A549 (cell line): Measurements from ENCODE around the gene NGEF. TPM values are rescaled to one million over a fixed set of nuclear protein-coding genes. Genes with fewer than 3 reads are reported as not detected.

Experiments used
- ATAC-seq, 2 experiments: fragments of 200-7000 bp in 1 of 2; fragments of >200 bp in 1 of 2; cut with Nextera tagmentation in 1 of 2; cut with Tn5 transposase in 1 of 2; 3 replicates each; pipeline versions ENCODE4 v1.8.0 to v1.9.1; 2018 to 2020; ENCODE audit warnings: mild to moderate bottlenecking in 1 of 2, moderate library complexity in 1 of 2
- CTCF ChIA-PET: fragments of 300-600 bp; sonication (Branson Sonifier 250); formaldehyde crosslinking; extraction: SDS; loops from one replicate; lab custom pipeline; 2021; ENCODE audit warnings: antibody characterized with exemption, inconsistent platforms; lab: Yijun Ruan, JAX
- POLR2A ChIA-PET: fragments of 350-600 bp; formaldehyde crosslinking; extraction: SDS; loops from one replicate; lab custom pipeline; 2021; ENCODE audit warnings: antibody characterized with exemption, inconsistent platforms; lab: Yijun Ruan, JAX
- DNase-seq, 2 experiments: peaks; one replicate each; pipeline versions ENCODE4 v3.0.0 to v3.0.0-alpha.2; 2011 to 2016; ENCODE audit warnings: low read depth in 1 of 2, low spot score in 1 of 2
- FAIRE-seq: peaks from 2 replicates; lab custom pipeline; 2011; peaks lifted over from hg19 to GRCh38; lab: Jason Lieb, UNC
- H3K27ac ChIP-seq, 2 experiments: fragments of >200 bp; sonication (Bioruptor Twin); formaldehyde crosslinking; 3 replicates each; pipeline ENCODE4 v1.5.1; 2016 to 2017
- H3K4me1 ChIP-seq: fragments of >200 bp; sonication (Bioruptor Twin); formaldehyde crosslinking; 3 replicates; pipeline ENCODE4 v1.6.1; 2016
- H3K4me2 ChIP-seq: fragments of >200 bp; sonication (Bioruptor Twin); formaldehyde crosslinking; 3 replicates; pipeline ENCODE4 v1.6.1; 2016
- H3K4me3 ChIP-seq: fragments of >200 bp; sonication (Bioruptor Twin); formaldehyde crosslinking; 3 replicates; pipeline ENCODE4 v1.5.1; 2016
- H3K9me3 ChIP-seq: fragments of >200 bp; sonication (Bioruptor Twin); formaldehyde crosslinking; 3 replicates; pipeline ENCODE4 v1.6.1; 2016
- BHLHE40 ChIP-seq: IDR thresholded peaks from 2 replicates; pipeline ENCODE4 v1.6.1; 2012; ENCODE audit warnings: low read depth, low read length, inconsistent platforms
- CBX8 ChIP-seq: fragments of 200-600 bp; sonication (generic); IDR thresholded peaks from 2 replicates; pipeline ENCODE4 v1.6.1; 2016
- CHD4 ChIP-seq: fragments of 200-600 bp; sonication (generic); IDR thresholded peaks from 2 replicates; pipeline ENCODE4 v1.6.1; 2016; ENCODE audit warnings: antibody characterized with exemption, mild to moderate bottlenecking, borderline replicate concordance
- EHMT2 ChIP-seq: fragments of 200-600 bp; sonication (generic); IDR thresholded peaks from 2 replicates; pipeline ENCODE4 v1.6.1; 2016; ENCODE audit warnings: antibody characterized with exemption, low read depth, mild to moderate bottlenecking, moderate library complexity
- EP300 ChIP-seq, 2 experiments: fragments of >200 bp; sonication (Bioruptor Twin); formaldehyde crosslinking; IDR thresholded peaks; 2 replicates in 1 of 2; 3 replicates in 1 of 2; pipeline ENCODE4 v1.6.1; 2016 to 2017
- ESRRA ChIP-seq: fragments of 150-350 bp; IDR thresholded peaks from 2 replicates; pipeline ENCODE4 v1.6.1; 2014; ENCODE audit warnings: mild to moderate bottlenecking, low read length, borderline replicate concordance
- FOSB ChIP-seq: fragments of 250-450 bp; sonication (Bioruptor Pico); IDR thresholded peaks from 2 replicates; pipeline ENCODE4 v1.5.0; 2020; ENCODE audit warnings: mild to moderate bottlenecking, moderate library complexity
- GATA3 ChIP-seq: IDR thresholded peaks from 2 replicates; pipeline ENCODE4 v1.6.1; 2012; ENCODE audit warnings: borderline replicate concordance
- HDAC2 ChIP-seq: fragments of 200-600 bp; sonication (generic); IDR thresholded peaks from 2 replicates; pipeline ENCODE4 v1.6.1; 2016
- HOXB13 ChIP-seq: fragments of 250-450 bp; sonication (Bioruptor Pico); IDR thresholded peaks from 2 replicates; pipeline ENCODE4 v1.5.0; 2020; ENCODE audit warnings: low read depth, mild to moderate bottlenecking, moderate library complexity
- JUNB ChIP-seq: fragments of >200 bp; sonication (Bioruptor Twin); formaldehyde crosslinking; IDR thresholded peaks from 2 replicates; pipeline ENCODE4 v1.6.1; 2016
- PHF8 ChIP-seq: fragments of 200-600 bp; sonication (generic); IDR thresholded peaks from 2 replicates; pipeline ENCODE4 v1.6.1; 2016; ENCODE audit warnings: low read depth, mild to moderate bottlenecking, antibody characterized with exemption, moderate library complexity, borderline replicate concordance
- POLR2A ChIP-seq: IDR thresholded peaks from 2 replicates; pipeline ENCODE4 v1.6.1; 2012; ENCODE audit warnings: mild to moderate bottlenecking, low read length
- POLR2AphosphoS2 ChIP-seq: conservative IDR thresholded peaks from 2 replicates; pipeline ENCODE4 v1.6.1; 2012; ENCODE audit warnings: low read length, improper control_type of control experiment, inconsistent platforms
- RAD21 ChIP-seq, 2 experiments: fragments of >200 bp in 1 of 2; sonication (Bioruptor Twin) in 1 of 2; formaldehyde crosslinking in 1 of 2; IDR thresholded peaks in 1 of 2; conservative IDR thresholded peaks in 1 of 2; 2 replicates in 1 of 2; 3 replicates in 1 of 2; pipeline ENCODE4 v1.6.1; 2012 to 2018; ENCODE audit warnings: inconsistent platforms in 1 of 2
- RCOR1 ChIP-seq: fragments of 150-350 bp; IDR thresholded peaks from 2 replicates; pipeline ENCODE4 v1.6.1; 2014; ENCODE audit warnings: antibody characterized with exemption, low read length, low read depth
- SMC3 ChIP-seq: fragments of >200 bp; sonication (Bioruptor Twin); formaldehyde crosslinking; IDR thresholded peaks from 3 replicates; pipeline ENCODE4 v1.6.1; 2018; ENCODE audit warnings: inconsistent platforms
- ZSCAN20 ChIP-seq: fragments of 250-450 bp; sonication (Bioruptor Pico); IDR thresholded peaks from 2 replicates; pipeline ENCODE4 v1.8.0; 2022; ENCODE audit warnings: mild to moderate bottlenecking, moderate library complexity
- WGBS: methylation state at CpG from one replicate; pipeline ENCODE4 v1.1.6; 2017; ENCODE audit errors: missing lambda C conversion rate; 5-methylcytosine and 5-hydroxymethylcytosine counted together
- polyA plus RNA-seq, 4 experiments: library from polyadenylated mRNA; depleted of rRNA in 3 of 4; stranded (reverse); fragments of >200 nt; fragmentation: RNase III in 1 of 4; extraction: RNeasy Plus Mini Kit Qiagen cat#74134 plus additional on column Dnase treatment in 1 of 4; gene quantifications; 2 replicates in 3 of 4; 3 replicates in 1 of 4; pipeline ENCODE4 v1.2.3, GENCODE V29; 2011 to 2017
- TF ChIP-seq, protein P1 (sequence below): fragments of >200 bp; sonication (Bioruptor Twin); formaldehyde crosslinking; IDR thresholded peaks from 3 replicates; pipeline ENCODE4 v1.5.1; 2016
- TF ChIP-seq, protein P2 (sequence below): fragments of 250-450 bp; sonication (Bioruptor Pico); IDR thresholded peaks from 2 replicates; pipeline ENCODE4 v1.5.0; 2020; ENCODE audit warnings: low read depth, mild to moderate bottlenecking, moderate library complexity
- TF ChIP-seq, protein P3 (sequence below): IDR thresholded peaks from 2 replicates; pipeline ENCODE4 v1.6.1; 2012
- TF ChIP-seq, protein P4 (sequence below): IDR thresholded peaks from 2 replicates; pipeline ENCODE4 v1.6.1; 2012; ENCODE audit warnings: low read depth, borderline replicate concordance
- TF ChIP-seq, protein P5 (sequence below): fragments of >200 bp; sonication (Bioruptor Twin); formaldehyde crosslinking; IDR thresholded peaks from 2 replicates; pipeline ENCODE4 v1.6.1; 2016

NGEF gene
- polyA plus RNA-seq, 2 of the 4 experiments (the other 2 are of a cell fraction), result 8.1 to 9.7 TPM

DNA sequence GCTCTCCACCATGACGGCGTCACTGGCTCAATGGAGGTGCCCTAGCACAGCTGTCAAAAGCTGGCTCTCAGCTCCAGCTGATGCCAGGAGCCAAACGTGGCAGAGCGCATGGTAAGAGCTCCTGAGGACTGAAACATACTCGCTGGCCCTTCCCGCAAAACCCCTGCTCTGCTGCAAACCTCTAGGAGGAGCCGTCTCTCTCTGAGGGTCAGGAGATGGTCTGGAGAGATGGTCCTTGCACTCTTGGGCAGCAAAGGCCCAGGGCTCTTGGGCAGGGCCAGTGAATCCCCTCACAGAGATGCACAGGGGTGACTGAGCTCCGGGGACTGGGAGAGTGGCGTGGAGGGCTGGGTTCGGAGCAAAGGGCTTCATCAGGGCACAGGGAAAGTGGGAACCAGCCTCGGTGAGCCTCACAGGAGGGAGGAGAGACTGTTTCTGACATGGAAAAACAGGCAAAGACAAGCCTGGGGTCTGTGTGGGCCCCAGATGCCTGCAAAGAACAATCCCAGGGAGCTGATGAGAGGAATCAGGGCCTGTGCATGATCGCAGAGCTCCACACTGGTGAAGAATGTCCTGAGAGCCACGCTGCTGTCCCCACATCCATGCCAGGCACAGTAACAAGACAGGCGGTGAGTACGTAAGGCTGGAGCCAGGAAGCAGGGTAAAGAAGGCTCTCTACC lies 125.7 kb downstream of the NGEF start:
- FAIRE-seq, result no peak
- WGBS, result 80% methylated on average over 15 of the region's 15 CpGs
- ChIA-PET CTCF (interaction anchor here (0.8 to 1.7 kb wide), 10 partner anchors 8 to 365 kb away, joined by 3 to 6 read pairs (median 3); partner anchors contain the start of genes ATG16L1 and INPP5D), POLR2A (no interaction called here)
- peak overlapping the region in 1 of 2 experiments; percentile 43; a peak in 3 of 6 replicates for H3K27ac ChIP-seq
- DNase-seq, result peak in 1 of 2 experiments; percentile 43
- ATAC-seq, result peak; percentile 32 to 63; a peak in 5 of 6 replicates
- H3K4me3 ChIP-seq, result no peak overlapping the region
- TF ChIP-seq, protein P1, sequence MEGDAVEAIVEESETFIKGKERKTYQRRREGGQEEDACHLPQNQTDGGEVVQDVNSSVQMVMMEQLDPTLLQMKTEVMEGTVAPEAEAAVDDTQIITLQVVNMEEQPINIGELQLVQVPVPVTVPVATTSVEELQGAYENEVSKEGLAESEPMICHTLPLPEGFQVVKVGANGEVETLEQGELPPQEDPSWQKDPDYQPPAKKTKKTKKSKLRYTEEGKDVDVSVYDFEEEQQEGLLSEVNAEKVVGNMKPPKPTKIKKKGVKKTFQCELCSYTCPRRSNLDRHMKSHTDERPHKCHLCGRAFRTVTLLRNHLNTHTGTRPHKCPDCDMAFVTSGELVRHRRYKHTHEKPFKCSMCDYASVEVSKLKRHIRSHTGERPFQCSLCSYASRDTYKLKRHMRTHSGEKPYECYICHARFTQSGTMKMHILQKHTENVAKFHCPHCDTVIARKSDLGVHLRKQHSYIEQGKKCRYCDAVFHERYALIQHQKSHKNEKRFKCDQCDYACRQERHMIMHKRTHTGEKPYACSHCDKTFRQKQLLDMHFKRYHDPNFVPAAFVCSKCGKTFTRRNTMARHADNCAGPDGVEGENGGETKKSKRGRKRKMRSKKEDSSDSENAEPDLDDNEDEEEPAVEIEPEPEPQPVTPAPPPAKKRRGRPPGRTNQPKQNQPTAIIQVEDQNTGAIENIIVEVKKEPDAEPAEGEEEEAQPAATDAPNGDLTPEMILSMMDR, result peak; percentile 25; the same call in 1 of the 3 replicates
- TF ChIP-seq PHF8 (no peak), RAD21 (conservative IDR thresholded peaks at IDR 0.05 in 1 of 2, IDR thresholded peaks at IDR 0.05 in 1 of 2) (peak in 1 of 2 experiments; percentile 56; a peak in 3 of 5 replicates), SMC3 (peak; percentile 35; the same call in 2 of the 3 replicates), POLR2AphosphoS2 (no peak), EHMT2 (no peak), ZSCAN20 (CRISPR knock-in tag) (no peak), FOSB (no peak), RCOR1 (no peak), HDAC2 (no peak), JUNB (no peak), ESRRA (no peak), EP300 (IDR thresholded peaks at IDR 0.05) (no peak)
- TF ChIP-seq, protein P2, sequence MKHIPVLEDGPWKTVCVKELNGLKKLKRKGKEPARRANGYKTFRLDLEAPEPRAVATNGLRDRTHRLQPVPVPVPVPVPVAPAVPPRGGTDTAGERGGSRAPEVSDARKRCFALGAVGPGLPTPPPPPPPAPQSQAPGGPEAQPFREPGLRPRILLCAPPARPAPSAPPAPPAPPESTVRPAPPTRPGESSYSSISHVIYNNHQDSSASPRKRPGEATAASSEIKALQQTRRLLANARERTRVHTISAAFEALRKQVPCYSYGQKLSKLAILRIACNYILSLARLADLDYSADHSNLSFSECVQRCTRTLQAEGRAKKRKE (CRISPR knock-in tag), result no peak
- TF ChIP-seq, protein P3, sequence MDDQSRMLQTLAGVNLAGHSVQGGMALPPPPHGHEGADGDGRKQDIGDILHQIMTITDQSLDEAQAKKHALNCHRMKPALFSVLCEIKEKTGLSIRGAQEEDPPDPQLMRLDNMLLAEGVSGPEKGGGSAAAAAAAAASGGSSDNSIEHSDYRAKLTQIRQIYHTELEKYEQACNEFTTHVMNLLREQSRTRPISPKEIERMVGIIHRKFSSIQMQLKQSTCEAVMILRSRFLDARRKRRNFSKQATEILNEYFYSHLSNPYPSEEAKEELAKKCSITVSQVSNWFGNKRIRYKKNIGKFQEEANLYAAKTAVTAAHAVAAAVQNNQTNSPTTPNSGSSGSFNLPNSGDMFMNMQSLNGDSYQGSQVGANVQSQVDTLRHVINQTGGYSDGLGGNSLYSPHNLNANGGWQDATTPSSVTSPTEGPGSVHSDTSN, result no peak
- TF ChIP-seq, all 56 proteins: peak for 3
- Histone ChIP-seq H3K9me3 (no peaks in the 10 kb centered on the region), H3K4me2 (no peak overlapping the region), H3K4me1 (no peaks in the 10 kb centered on the region)

DNA sequence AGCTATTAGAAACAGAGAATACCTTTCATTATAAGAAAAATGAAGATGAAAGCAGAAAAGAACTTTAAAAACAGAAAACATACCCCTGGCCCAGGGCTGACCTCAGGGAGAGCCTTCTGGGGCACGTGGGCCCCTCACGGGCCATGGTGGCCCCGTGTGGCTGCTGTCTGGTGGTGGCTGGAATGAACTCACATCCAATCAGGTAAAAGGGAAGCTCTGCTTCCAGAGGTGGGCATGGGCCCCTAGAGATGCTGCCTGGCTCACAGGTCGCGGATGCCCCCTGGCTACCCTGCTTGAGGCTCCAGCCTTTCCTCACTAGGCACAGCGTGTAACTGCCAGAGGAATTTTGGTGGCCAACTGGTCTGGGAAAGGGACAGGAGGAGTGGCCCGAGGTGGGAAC lies 126.4 kb downstream of the NGEF start:
- Histone ChIP-seq H3K27ac (peak overlapping the region in 1 of 2 experiments; percentile 43; a peak in 1 of 6 replicates), H3K9me3 (no peaks in the 10 kb centered on the region), H3K4me2 (no peak overlapping the region), H3K4me1 (no peaks in the 10 kb centered on the region), H3K4me3 (no peak overlapping the region)
- FAIRE-seq, result no peak
- ChIA-PET CTCF (interaction anchor here (0.9 to 1.7 kb wide), 8 partner anchors 8 to 365 kb away, joined by 3 to 6 read pairs (median 3); partner anchors contain the start of genes ATG16L1 and INPP5D), POLR2A (no interaction called here)
- TF ChIP-seq GATA3 (no peak), CBX8 (no peak), POLR2AphosphoS2 (no peak), HOXB13 (CRISPR knock-in tag) (no peak), BHLHE40 (no peak), POLR2A (no peak), CHD4 (no peak)
- TF ChIP-seq, protein P4, sequence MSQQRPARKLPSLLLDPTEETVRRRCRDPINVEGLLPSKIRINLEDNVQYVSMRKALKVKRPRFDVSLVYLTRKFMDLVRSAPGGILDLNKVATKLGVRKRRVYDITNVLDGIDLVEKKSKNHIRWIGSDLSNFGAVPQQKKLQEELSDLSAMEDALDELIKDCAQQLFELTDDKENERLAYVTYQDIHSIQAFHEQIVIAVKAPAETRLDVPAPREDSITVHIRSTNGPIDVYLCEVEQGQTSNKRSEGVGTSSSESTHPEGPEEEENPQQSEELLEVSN, result no peak
- TF ChIP-seq, protein P5, sequence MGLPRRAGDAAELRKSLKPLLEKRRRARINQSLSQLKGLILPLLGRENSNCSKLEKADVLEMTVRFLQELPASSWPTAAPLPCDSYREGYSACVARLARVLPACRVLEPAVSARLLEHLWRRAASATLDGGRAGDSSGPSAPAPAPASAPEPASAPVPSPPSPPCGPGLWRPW, result no peak
- ATAC-seq, result no peak
- DNase-seq, result no peak
- 86% methylated on average over 7 of the region's 7 CpGs for WGBS
